WTC11 (cell line): ENCODE results near the gene WARS2. TPM values are rescaled to one million over a fixed set of nuclear protein-coding genes. Genes with fewer than 3 reads are reported as not detected.
"Not testable (repeated sequence)": the region's sequence is repeated elsewhere in the genome, so short reads cannot be mapped to it uniquely, and the experiment has no call there.

Experiments
- ATAC-seq: fragments of 200-7000 bp; cut with Tn5 transposase; 2 replicates; pipeline ENCODE4 v1.10.0; 2021; ENCODE audit warnings: mild to moderate bottlenecking, moderate library complexity
- CTCF ChIA-PET: fragments of 300-600 bp; sonication (Branson Sonifier 250); formaldehyde crosslinking; loops from one replicate; lab custom pipeline; 2021; ENCODE audit warnings: antibody characterized with exemption; lab: Charles Lee
- POLR2A ChIA-PET: fragments of 350-600 bp; sonication (Branson Sonifier 250); formaldehyde crosslinking; loops from one replicate; lab custom pipeline; 2021; ENCODE audit warnings: antibody characterized with exemption; lab: Charles Lee
- DNase-seq: peaks from one replicate; pipeline ENCODE4 v3.0.0; 2021; ENCODE audit warnings: low spot score
- H3K27ac Mint-ChIP-seq: 2 replicates; pipeline ENCODE4 v1.8.0; 2021; ENCODE audit warnings: mixed read lengths
- H3K27me3 Mint-ChIP-seq: 2 replicates; pipeline ENCODE4 v1.8.0; 2021; ENCODE audit warnings: low read depth, mild to moderate bottlenecking, moderate library complexity, mixed read lengths
- H3K36me3 Mint-ChIP-seq: 2 replicates; pipeline ENCODE4 v1.8.0; 2021; ENCODE audit warnings: mixed read lengths
- H3K4me1 Mint-ChIP-seq: 2 replicates; pipeline ENCODE4 v1.8.0; 2022; ENCODE audit warnings: mixed read lengths
- H3K4me3 Mint-ChIP-seq: 2 replicates; pipeline ENCODE4 v1.8.0; 2021; ENCODE audit warnings: mild to moderate bottlenecking, moderate library complexity, mixed read lengths
- H3K9me3 Mint-ChIP-seq: 2 replicates; pipeline ENCODE4 v1.8.0; 2021; ENCODE audit warnings: mixed read lengths
- CBFB ChIP-seq: sonication (generic); formaldehyde crosslinking; IDR thresholded peaks from 2 replicates; pipeline ENCODE4 v1.8.1; 2022; ENCODE audit warnings: mild to moderate bottlenecking, low read depth, missing genetic modification reagents
- CREB1 ChIP-seq: sonication (generic); formaldehyde crosslinking; IDR thresholded peaks from 2 replicates; pipeline ENCODE4 v1.8.0; 2023; ENCODE audit warnings: mild to moderate bottlenecking, missing genetic modification reagents
- CREM ChIP-seq: sonication (generic); formaldehyde crosslinking; IDR thresholded peaks from 2 replicates; pipeline ENCODE4 v1.8.1; 2022; ENCODE audit warnings: mild to moderate bottlenecking, missing genetic modification reagents, moderate library complexity
- FOXK1 ChIP-seq: sonication (generic); formaldehyde crosslinking; IDR thresholded peaks from 2 replicates; pipeline ENCODE4 v1.8.0; 2022; ENCODE audit warnings: mild to moderate bottlenecking, moderate library complexity, missing genetic modification reagents
- FOXP1 ChIP-seq: sonication (generic); formaldehyde crosslinking; IDR thresholded peaks from 2 replicates; pipeline ENCODE4 v1.8.0; 2022; ENCODE audit warnings: missing genetic modification reagents, mild to moderate bottlenecking, moderate library complexity, borderline replicate concordance
- GRHL2 ChIP-seq: fragments of 250-450 bp; sonication (Bioruptor Pico); IDR thresholded peaks from 2 replicates; pipeline ENCODE4 v1.8.0; 2022; ENCODE audit warnings: mild to moderate bottlenecking, moderate library complexity; ENCODE audit not compliant: insufficient replicate concordance, severe bottlenecking
- HMGA2 ChIP-seq: fragments of 250-450 bp; sonication (Bioruptor Pico); IDR thresholded peaks from 2 replicates; pipeline ENCODE4 v1.4.0; 2021; ENCODE audit warnings: mild to moderate bottlenecking, moderate library complexity
- IRF2 ChIP-seq: sonication (generic); formaldehyde crosslinking; IDR thresholded peaks from 2 replicates; pipeline ENCODE4 v1.8.0; 2022; ENCODE audit warnings: low read depth, missing genetic modification reagents, borderline replicate concordance
- OVOL2 ChIP-seq: fragments of 250-450 bp; sonication (Bioruptor Pico); IDR thresholded peaks from 2 replicates; pipeline ENCODE4 v1.9.0; 2021; ENCODE audit warnings: mild to moderate bottlenecking, borderline replicate concordance
- SOX15 ChIP-seq: fragments of 250-450 bp; sonication (Bioruptor Pico); IDR thresholded peaks from 2 replicates; pipeline ENCODE4 v1.9.0; 2021; ENCODE audit warnings: mild to moderate bottlenecking
- TEAD1 ChIP-seq: sonication (generic); formaldehyde crosslinking; IDR thresholded peaks from 2 replicates; pipeline ENCODE4 v1.8.0; 2022; ENCODE audit warnings: mild to moderate bottlenecking, missing genetic modification reagents
- total RNA-seq: library from RNA; stranded (reverse); gene quantifications from 3 replicates; pipeline ENCODE4 v1.2.3, GENCODE V29; 2021
- TF ChIP-seq, protein P1 (sequence below): sonication (generic); formaldehyde crosslinking; IDR thresholded peaks from 2 replicates; pipeline ENCODE4 v1.8.0; 2023; ENCODE audit warnings: missing genetic modification reagents
- TF ChIP-seq, protein P2 (sequence below): sonication (generic); formaldehyde crosslinking; IDR thresholded peaks from 2 replicates; pipeline ENCODE4 v1.8.1; 2023; ENCODE audit warnings: mild to moderate bottlenecking, missing genetic modification reagents, moderate library complexity
- TF ChIP-seq, protein P3 (sequence below): sonication (generic); formaldehyde crosslinking; IDR thresholded peaks from 2 replicates; pipeline ENCODE4 v1.8.0; 2023; ENCODE audit warnings: missing genetic modification reagents, mild to moderate bottlenecking, borderline replicate concordance
- TF ChIP-seq, protein P4 (sequence below): fragments of 250-450 bp; sonication (Bioruptor Pico); IDR thresholded peaks from 2 replicates; pipeline ENCODE4 v1.9.0; 2021; ENCODE audit warnings: mild to moderate bottlenecking

The WARS2 gene
- total RNA-seq, 1 experiment from 2014 or later = 9.3 TPM

DNA sequence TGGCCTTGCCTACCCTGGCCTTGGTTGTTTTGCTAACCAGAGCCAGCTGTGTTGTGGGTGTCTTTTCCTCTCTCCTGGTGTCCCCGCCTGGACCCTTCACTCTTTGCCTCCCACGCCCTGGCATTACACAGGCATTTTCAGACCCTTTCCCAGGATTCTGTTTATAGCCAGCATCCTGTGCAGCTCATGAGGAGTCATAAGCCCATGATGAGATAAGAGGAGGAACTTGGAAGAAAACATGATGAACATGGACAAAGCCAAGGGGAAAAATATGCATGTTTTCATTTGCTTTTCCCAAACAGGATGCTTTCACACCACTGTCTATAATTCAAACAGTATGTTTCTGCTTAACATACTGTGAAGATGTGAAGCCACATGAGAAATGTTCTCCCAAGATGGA, 18.7 kb upstream of the WARS2 start (continued):
- no peak for TF ChIP-seq HMGA2 (CRISPR knock-in tag)
- no peak for TF ChIP-seq GRHL2 (CRISPR knock-in tag)
- no peak for TF ChIP-seq FOXP1 (CRISPR knock-in tag)
- TF ChIP-seq, protein P1, sequence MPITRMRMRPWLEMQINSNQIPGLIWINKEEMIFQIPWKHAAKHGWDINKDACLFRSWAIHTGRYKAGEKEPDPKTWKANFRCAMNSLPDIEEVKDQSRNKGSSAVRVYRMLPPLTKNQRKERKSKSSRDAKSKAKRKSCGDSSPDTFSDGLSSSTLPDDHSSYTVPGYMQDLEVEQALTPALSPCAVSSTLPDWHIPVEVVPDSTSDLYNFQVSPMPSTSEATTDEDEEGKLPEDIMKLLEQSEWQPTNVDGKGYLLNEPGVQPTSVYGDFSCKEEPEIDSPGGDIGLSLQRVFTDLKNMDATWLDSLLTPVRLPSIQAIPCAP (CRISPR knock-in tag) = no peak
- TF ChIP-seq, protein P2, sequence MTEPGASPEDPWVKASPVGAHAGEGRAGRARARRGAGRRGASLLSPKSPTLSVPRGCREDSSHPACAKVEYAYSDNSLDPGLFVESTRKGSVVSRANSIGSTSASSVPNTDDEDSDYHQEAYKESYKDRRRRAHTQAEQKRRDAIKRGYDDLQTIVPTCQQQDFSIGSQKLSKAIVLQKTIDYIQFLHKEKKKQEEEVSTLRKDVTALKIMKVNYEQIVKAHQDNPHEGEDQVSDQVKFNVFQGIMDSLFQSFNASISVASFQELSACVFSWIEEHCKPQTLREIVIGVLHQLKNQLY (CRISPR knock-in tag) = no peak
- TF ChIP-seq CREM (CRISPR knock-in tag) = no peak
- TF ChIP-seq IRF2 (CRISPR knock-in tag) = no peak
- TF ChIP-seq TEAD1 (CRISPR knock-in tag) = no peak
- TF ChIP-seq, all 79 proteins: peak for 0

DNA sequence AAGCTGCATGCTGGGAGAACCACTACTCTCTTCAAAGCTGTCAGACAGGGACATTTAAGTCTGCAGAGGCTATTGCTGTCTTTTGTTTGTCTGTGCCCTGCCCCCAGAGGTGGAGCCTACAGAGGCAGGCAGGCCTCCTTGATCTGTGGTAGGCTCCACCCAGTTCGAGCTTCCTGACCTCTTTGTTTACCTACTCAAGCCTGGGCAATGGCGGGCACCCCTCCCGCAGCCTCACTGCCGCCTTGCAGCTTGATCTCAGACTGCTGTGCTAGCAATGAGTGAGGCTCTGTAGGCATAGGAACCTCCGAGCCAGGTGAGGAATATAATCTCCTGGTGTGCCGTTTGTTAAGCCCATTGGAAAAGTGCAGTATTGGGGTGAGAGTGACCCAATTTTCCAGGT, 16.3 kb upstream of the WARS2 start:
- H3K27ac Mint-ChIP-seq, DNase-seq, H3K4me1 Mint-ChIP-seq, CTCF ChIA-PET, POLR2A ChIA-PET, H3K27me3 Mint-ChIP-seq, H3K4me3 Mint-ChIP-seq, ATAC-seq: not testable (repeated sequence)
- peaks cover 28% of the 10 kb centered on the region for H3K9me3 Mint-ChIP-seq
- H3K36me3 Mint-ChIP-seq = peaks cover 60% of the 10 kb centered on the region

DNA sequence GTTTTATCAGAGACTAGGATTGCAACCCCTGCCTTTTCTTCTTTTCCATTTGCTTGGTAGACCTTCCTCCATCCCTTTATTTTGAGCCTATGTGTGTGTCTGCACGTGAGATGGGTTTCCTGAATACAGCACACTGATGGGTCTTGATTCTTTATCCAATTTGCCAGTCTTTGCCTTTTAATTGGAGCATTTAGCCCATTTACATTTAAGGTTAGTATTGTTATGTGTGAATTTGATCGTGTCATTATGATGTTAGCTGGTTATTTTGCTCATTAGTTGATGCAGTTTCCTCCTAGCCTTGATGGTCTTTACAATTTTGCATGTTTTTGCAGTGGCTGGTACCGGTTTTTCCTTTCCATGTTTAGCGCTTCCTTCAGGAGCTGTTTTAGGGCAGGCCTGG, 14.6 kb upstream of the WARS2 start:
- CTCF ChIA-PET, H3K4me3 Mint-ChIP-seq, ATAC-seq, DNase-seq, H3K27ac Mint-ChIP-seq, POLR2A ChIA-PET, H3K27me3 Mint-ChIP-seq, H3K4me1 Mint-ChIP-seq: not testable (repeated sequence)
- Mint-ChIP-seq H3K36me3 (peaks cover 71% of the 10 kb centered on the region), H3K9me3 (peaks cover 28% of the 10 kb centered on the region)

DNA sequence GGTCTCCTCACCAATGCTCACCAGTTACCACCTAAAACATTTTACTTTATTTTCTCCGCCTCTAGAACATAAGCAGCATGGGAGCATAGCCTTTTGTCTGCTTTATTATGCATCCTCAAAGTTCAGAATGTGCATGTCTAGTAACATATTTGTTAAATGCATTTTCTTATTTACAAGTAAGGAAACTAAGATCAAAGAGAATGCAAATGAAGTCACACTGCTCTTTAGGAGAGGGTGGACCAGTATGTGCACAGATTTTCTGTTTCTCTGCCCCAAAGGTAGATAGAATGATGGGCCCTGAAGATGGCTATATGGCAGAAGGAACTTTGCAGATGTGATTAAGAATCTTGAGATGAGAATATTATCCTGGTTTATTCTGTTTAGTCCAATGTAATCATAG, 9.7 kb upstream of the WARS2 start:
- DNase-seq (no peak), ATAC-seq (no peak)
- CTCF ChIA-PET = no interaction called here
- Mint-ChIP-seq H3K4me3 (no peak overlapping the region), H3K4me1 (peaks cover 10% of the 10 kb centered on the region), H3K27ac (no peak overlapping the region), H3K9me3 (peaks cover 3% of the 10 kb centered on the region), H3K27me3 (no peaks in the 10 kb centered on the region), H3K36me3 (peaks cover 29% of the 10 kb centered on the region)
- POLR2A ChIA-PET = no interaction called here
- TF ChIP-seq SOX15 (CRISPR knock-in tag) (no peak), OVOL2 (no peak), CBFB (no peak), GRHL2 (CRISPR knock-in tag) (no peak), CREB1 (no peak), FOXK1 (CRISPR knock-in tag) (no peak)
- TF ChIP-seq, protein P3, sequence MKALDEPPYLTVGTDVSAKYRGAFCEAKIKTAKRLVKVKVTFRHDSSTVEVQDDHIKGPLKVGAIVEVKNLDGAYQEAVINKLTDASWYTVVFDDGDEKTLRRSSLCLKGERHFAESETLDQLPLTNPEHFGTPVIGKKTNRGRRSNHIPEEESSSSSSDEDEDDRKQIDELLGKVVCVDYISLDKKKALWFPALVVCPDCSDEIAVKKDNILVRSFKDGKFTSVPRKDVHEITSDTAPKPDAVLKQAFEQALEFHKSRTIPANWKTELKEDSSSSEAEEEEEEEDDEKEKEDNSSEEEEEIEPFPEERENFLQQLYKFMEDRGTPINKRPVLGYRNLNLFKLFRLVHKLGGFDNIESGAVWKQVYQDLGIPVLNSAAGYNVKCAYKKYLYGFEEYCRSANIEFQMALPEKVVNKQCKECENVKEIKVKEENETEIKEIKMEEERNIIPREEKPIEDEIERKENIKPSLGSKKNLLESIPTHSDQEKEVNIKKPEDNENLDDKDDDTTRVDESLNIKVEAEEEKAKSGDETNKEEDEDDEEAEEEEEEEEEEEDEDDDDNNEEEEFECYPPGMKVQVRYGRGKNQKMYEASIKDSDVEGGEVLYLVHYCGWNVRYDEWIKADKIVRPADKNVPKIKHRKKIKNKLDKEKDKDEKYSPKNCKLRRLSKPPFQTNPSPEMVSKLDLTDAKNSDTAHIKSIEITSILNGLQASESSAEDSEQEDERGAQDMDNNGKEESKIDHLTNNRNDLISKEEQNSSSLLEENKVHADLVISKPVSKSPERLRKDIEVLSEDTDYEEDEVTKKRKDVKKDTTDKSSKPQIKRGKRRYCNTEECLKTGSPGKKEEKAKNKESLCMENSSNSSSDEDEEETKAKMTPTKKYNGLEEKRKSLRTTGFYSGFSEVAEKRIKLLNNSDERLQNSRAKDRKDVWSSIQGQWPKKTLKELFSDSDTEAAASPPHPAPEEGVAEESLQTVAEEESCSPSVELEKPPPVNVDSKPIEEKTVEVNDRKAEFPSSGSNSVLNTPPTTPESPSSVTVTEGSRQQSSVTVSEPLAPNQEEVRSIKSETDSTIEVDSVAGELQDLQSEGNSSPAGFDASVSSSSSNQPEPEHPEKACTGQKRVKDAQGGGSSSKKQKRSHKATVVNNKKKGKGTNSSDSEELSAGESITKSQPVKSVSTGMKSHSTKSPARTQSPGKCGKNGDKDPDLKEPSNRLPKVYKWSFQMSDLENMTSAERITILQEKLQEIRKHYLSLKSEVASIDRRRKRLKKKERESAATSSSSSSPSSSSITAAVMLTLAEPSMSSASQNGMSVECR = no peak
- TF ChIP-seq, protein P4, sequence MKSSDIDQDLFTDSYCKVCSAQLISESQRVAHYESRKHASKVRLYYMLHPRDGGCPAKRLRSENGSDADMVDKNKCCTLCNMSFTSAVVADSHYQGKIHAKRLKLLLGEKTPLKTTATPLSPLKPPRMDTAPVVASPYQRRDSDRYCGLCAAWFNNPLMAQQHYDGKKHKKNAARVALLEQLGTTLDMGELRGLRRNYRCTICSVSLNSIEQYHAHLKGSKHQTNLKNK (CRISPR knock-in tag) = no peak
- TF ChIP-seq, protein P1 (CRISPR knock-in tag) = no peak
